ENCODE data around the gene C19orf81. TPM values are rescaled to one million over a fixed set of nuclear protein-coding genes. Genes with fewer than 3 reads are reported as not detected.
A peak's percentile ranks its signal among the peaks of the same experiment; 100 is the strongest.

Gene C19orf81
- total and polyA plus RNA-seq, 2 donors (not counting 3 experiments of a cell fraction or from before 2014, with no cell fraction given), result 0.79 to 2.5 TPM

DNA sequence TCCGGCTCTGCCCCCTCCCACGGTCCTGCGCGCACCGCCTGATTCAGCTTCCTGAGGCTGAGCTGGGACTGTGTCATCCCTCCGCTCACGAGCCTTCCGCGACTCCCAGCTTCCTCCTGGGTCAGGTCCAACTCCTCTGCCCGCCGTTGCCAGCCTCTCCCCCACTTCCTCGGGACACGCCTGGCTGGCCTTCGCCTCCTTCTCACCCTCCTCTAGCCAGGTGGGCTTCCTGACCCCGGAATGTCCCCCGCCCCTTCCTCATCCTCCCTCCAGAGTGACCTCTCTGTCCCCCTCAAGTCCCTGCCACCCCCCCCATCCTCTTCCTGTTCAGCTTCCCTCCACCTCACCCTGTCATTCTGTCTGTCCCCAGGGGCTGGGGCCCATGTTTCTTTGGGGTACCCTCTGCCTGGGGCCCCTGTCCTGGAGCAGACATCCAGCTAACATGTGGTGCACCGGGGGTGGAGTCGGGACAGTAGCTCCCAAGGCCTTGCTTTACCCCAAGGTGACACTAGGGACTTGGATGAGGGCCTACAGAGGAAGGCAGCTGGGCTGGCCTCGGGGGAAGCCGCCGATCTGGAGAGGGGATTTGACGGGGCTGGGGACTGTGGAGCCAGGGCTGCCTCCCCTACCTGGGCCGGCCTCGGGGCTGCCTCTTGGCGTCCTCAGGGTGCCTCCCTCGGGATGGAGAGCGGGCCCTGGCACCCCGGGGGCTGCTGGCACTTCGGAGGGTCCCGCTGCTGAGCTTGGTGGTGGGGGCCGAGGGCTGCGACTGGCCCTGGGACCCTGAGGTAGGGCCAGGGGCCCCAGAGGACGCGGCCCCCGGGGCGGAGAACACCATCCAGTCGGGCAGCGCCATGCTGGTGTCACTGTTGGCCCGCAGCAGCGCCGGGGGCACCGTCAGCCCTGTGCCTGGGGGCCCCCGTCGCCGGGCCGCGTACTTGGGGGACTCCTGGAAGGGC is 53.9 kb downstream of the C19orf81 start:
- dilution Hi-C loops (cut with MboI; ENCODE audit: extremely low pct_ligation_motif_present, low sequenced_read_pairs), result no loop called here

DNA sequence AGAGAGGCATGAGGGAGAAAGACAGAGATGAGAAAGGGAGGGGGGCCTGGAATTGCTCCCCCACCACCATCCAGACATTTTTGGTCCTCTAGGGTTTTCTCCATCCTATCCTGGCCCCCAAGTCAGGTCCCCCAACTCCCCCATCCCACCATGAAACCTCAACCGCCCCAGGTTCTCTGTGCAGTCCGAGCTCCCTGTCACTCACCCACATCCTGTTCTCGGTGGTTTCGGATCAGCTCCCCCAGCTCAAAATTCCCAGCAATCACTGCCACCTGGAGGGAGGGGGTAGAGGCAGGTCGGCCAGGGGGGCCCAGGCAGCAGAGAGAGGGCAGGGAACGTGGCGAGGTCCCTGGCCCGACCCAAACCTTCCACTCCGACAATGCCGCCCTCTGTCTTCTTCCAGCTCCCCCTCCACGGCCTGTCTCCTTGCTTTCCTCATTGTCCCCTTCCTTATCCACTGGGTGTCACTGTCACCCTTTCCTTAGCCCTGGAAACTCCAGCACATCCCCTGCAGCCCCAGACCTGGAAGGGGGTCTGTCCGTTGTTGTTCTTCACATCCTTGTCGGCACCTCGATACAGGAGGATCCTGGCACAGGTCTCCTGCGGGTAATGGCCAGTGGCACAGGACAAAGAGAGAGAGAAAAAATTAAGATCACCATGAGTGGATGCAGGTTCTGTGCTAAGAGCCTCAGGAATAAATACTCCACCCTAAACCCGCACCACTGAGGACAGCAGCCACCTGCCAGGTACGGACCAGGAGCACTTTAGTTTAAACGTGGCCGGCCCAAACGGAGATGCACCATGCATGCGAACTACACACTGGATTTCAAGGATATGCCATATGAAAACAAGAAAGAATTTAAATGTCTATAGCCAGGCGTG is 54.9 kb downstream of the C19orf81 start:
- Histone ChIP-seq H3K9me3 (replicated peaks; ENCODE audit: control insufficient read depth, insufficient read depth, low read length) (no peaks in the 10 kb centered on the region), H2AFZ (ENCODE audit: low read depth, low read length) (peak overlapping the region; percentile 44), H3K36me3 (ENCODE audit: control insufficient read depth in 2 of 2, extremely low read depth in 1 of 2, insufficient read depth in 2 of 2, low read length in 2 of 2) (no peaks in the 10 kb centered on the region), H3K4me2 (ENCODE audit: insufficient read depth, low read length) (no peak overlapping the region), H3K9me1 (replicated peaks; ENCODE audit: control insufficient read depth, extremely low read depth, insufficient read depth, low read length) (no peaks in the 10 kb centered on the region), H3K27ac (ENCODE audit: insufficient read depth, low read depth, low read length) (no peak overlapping the region), H3K4me3 (replicated peaks in 1 of 3; ENCODE audit: insufficient read depth in 1 of 3, low read depth in 1 of 3, low read length in 3 of 3) (no peak overlapping the region), H3K4me1 (ENCODE audit: control insufficient read depth, extremely low read depth, insufficient read depth, low read length) (peaks cover 18% of the 10 kb centered on the region), H4K20me1 (replicated peaks; ENCODE audit: control insufficient read depth, extremely low read depth, insufficient read depth, low read length) (no peaks in the 10 kb centered on the region), H3K27me3 (ENCODE audit: control insufficient read depth in 2 of 2, insufficient read depth in 2 of 2, low read length in 2 of 2) (no peaks in the 10 kb centered on the region), H3K79me2 (ENCODE audit: control insufficient read depth, insufficient read depth, low read length) (no peaks in the 10 kb centered on the region), H3K9ac (replicated peaks; ENCODE audit: extremely low read depth, insufficient read depth, low read length) (no peak overlapping the region)
- POLR2A ChIA-PET, result no interaction called here
- dilution Hi-C loops (cut with MboI; ENCODE audit: extremely low pct_ligation_motif_present, low sequenced_read_pairs) (no loop called here), intact Hi-C loops (cut with micrococcal nuclease) (loop anchor here (2.0 kb wide), 1 partner anchor 35 kb away; no protein-coding TSS in a partner anchor)
- DNase-seq (ENCODE audit: low read depth, low spot score) (no peak), FAIRE-seq (peak; percentile 33)
- no peak for TF ChIP-seq FOS (IDR thresholded peaks at IDR 0.05; ENCODE audit: borderline replicate concordance, insufficient read depth, low read length)
- TF ChIP-seq POLR2AphosphoS5 (IDR thresholded peaks at IDR 0.05; ENCODE audit: insufficient read depth, low read depth, low read length), result no peak
- no TSS peak for BruUV-seq (replicated peaks)
- CTCF ChIA-PET, result interaction anchor here (0.6 to 5.7 kb wide), 16 partner anchors 9 to 218 kb away, joined by 3 to 116 read pairs (median 5); partner anchors contain the start of gene CLEC11A

More for the DNA sequence above, 53.9 kb downstream of the C19orf81 start:
- BruUV-seq (replicated peaks), result TSS peak; percentile 54
- DNase-seq (ENCODE audit: low read depth, low spot score), result peak; percentile 52
- Histone ChIP-seq H3K4me1 (ENCODE audit: control insufficient read depth, extremely low read depth, insufficient read depth, low read length) (peaks cover 18% of the 10 kb centered on the region), H3K27me3 (ENCODE audit: control insufficient read depth in 2 of 2, insufficient read depth in 2 of 2, low read length in 2 of 2) (no peaks in the 10 kb centered on the region), H3K27ac (ENCODE audit: insufficient read depth, low read depth, low read length) (peak overlapping the region; percentile 34), H3K9me3 (replicated peaks; ENCODE audit: control insufficient read depth, insufficient read depth, low read length) (no peaks in the 10 kb centered on the region), H3K4me3 (replicated peaks in 1 of 3; ENCODE audit: insufficient read depth in 1 of 3, low read depth in 1 of 3, low read length in 3 of 3) (no peak overlapping the region), H2AFZ (ENCODE audit: low read depth, low read length) (peak overlapping the region; percentile 69), H3K36me3 (ENCODE audit: control insufficient read depth in 2 of 2, extremely low read depth in 1 of 2, insufficient read depth in 2 of 2, low read length in 2 of 2) (no peaks in the 10 kb centered on the region), H3K9me1 (replicated peaks; ENCODE audit: control insufficient read depth, extremely low read depth, insufficient read depth, low read length) (no peaks in the 10 kb centered on the region), H3K4me2 (ENCODE audit: insufficient read depth, low read length) (no peak overlapping the region), H3K9ac (replicated peaks; ENCODE audit: extremely low read depth, insufficient read depth, low read length) (no peak overlapping the region), H4K20me1 (replicated peaks; ENCODE audit: control insufficient read depth, extremely low read depth, insufficient read depth, low read length) (no peaks in the 10 kb centered on the region), H3K79me2 (ENCODE audit: control insufficient read depth, insufficient read depth, low read length) (no peaks in the 10 kb centered on the region)
- POLR2A ChIA-PET, result interaction anchor here (0.9 kb wide), 1 partner anchor 89 kb away, joined by 3 read pairs; no protein-coding TSS in a partner anchor
- TF ChIP-seq POLR2AphosphoS5 (IDR thresholded peaks at IDR 0.05; ENCODE audit: insufficient read depth, low read depth, low read length) (peak; percentile 88), FOS (IDR thresholded peaks at IDR 0.05; ENCODE audit: borderline replicate concordance, insufficient read depth, low read length) (peak; percentile 94), GATA2 (IDR thresholded peaks at IDR 0.05; ENCODE audit: insufficient read depth, insufficient read length, low read depth, low read length) (no peak)
- FAIRE-seq, result peak; percentile 90
- CTCF ChIA-PET, result interaction anchor here (0.6 to 5.7 kb wide), 20 partner anchors 8 to 733 kb away, joined by 3 to 116 read pairs (median 4); partner anchors contain the start of gene CLEC11A
- intact Hi-C loops (cut with micrococcal nuclease), result no loop called here

All from endothelial cell of umbilical vein (primary cell).